BJ (cell line): Measurements from ENCODE around the gene PRR7. TPM values are rescaled to one million over a fixed set of nuclear protein-coding genes. Genes with fewer than 3 reads are reported as not detected.
A peak's percentile ranks its signal among the peaks of the same experiment; 100 is the strongest.

Source experiments
- CTCF ChIA-PET: fragments of 350-600 bp; formaldehyde crosslinking; extraction: SDS; loops from one replicate; lab custom pipeline; 2021; ENCODE audit warnings: antibody characterized with exemption, inconsistent platforms; lab: Yijun Ruan, JAX
- POLR2A ChIA-PET: fragments of 300-600 bp; sonication (Branson Sonifier 250); formaldehyde crosslinking; extraction: SDS; loops from one replicate; lab custom pipeline; 2021; ENCODE audit warnings: antibody characterized with exemption; lab: Charles Lee
- DNase-seq: peaks from one replicate; pipeline ENCODE4 v3.0.0-alpha.2; 2011; ENCODE audit warnings: low read depth
- H3K27me3 ChIP-seq: 2 replicates; pipeline ENCODE4 v1.6.0; 2011; ENCODE audit warnings: low read length; ENCODE audit not compliant: control insufficient read depth, insufficient read depth
- H3K36me3 ChIP-seq: 2 replicates; pipeline ENCODE4 v1.5.1; 2011; ENCODE audit warnings: low read length; ENCODE audit not compliant: control insufficient read depth, insufficient read depth
- H3K4me3 ChIP-seq: 2 replicates; pipeline ENCODE4 v1.5.1; 2011; ENCODE audit warnings: low read depth, mild to moderate bottlenecking, control low read depth, low read length
- CTCF ChIP-seq: IDR thresholded peaks from 2 replicates; pipeline ENCODE4 v1.5.1; 2011; ENCODE audit warnings: low read depth, mild to moderate bottlenecking, control low read depth, inconsistent platforms, low read length, moderate library complexity; ENCODE audit not compliant: insufficient read depth
- polyA plus RNA-seq: library from polyadenylated mRNA; depleted of rRNA; stranded (reverse); fragments of >200 nt; gene quantifications from 2 replicates; pipeline ENCODE4 v1.2.3, GENCODE V29; 2011

The PRR7 gene
- polyA plus RNA-seq, 1 experiment, result 1.6 TPM

DNA sequence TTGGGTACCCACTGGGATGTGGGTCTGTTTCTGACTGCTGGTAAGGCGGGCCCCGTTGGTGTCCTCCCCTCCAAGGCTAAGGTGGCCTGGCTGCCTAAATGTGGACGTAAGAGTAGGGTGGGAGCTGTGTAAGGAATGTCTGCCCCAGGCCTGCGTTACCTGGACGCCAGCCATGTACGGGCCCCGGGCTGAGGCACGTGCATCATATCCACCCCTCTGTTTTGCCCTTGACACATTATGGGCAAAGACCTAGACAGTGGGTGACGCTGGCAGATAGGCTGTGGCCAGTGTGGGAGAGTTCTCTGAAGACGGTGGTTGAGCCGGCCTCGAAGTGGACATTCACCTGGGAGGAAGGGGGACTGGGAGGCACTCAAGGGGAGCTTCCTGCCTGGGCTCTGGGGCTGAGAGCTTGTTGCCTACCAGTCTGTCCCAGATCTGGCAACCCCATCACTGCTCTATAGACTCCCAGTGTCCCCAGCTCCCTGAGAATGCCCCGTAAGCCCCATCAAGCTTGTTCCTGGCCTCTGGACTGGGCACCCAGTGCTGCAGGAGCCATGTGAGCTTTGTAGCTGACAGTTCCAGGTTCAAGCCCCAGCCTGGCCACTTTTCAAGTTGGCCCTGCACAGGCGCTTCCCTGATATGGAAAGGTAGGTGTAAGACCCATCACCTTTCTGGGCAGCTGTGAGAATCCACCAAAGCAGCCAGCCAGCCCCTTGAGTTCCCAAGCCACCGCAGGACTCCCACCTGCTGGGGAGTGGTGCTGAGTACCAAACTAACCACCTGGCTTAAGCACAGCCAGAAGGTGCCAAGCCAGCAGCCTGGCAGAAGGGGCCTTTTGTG lies 3.2 kb upstream of the PRR7 start:
- H3K4me3 ChIP-seq, result no peak overlapping the region
- H3K27me3 ChIP-seq, result no peaks in the 10 kb centered on the region
- TF ChIP-seq CTCF, result no peak
- CTCF ChIA-PET, result interaction anchor here (1.2 to 18.6 kb wide), 4 partner anchors 9 to 53 kb away, joined by 4 to 352 read pairs (median 114); partner anchors contain the start of genes F12 and PFN3
- DNase-seq, result no peak
- POLR2A ChIA-PET, result no interaction called here
- H3K36me3 ChIP-seq, result peaks cover 6% of the 10 kb centered on the region; the same call in 1 of the 2 replicates

DNA sequence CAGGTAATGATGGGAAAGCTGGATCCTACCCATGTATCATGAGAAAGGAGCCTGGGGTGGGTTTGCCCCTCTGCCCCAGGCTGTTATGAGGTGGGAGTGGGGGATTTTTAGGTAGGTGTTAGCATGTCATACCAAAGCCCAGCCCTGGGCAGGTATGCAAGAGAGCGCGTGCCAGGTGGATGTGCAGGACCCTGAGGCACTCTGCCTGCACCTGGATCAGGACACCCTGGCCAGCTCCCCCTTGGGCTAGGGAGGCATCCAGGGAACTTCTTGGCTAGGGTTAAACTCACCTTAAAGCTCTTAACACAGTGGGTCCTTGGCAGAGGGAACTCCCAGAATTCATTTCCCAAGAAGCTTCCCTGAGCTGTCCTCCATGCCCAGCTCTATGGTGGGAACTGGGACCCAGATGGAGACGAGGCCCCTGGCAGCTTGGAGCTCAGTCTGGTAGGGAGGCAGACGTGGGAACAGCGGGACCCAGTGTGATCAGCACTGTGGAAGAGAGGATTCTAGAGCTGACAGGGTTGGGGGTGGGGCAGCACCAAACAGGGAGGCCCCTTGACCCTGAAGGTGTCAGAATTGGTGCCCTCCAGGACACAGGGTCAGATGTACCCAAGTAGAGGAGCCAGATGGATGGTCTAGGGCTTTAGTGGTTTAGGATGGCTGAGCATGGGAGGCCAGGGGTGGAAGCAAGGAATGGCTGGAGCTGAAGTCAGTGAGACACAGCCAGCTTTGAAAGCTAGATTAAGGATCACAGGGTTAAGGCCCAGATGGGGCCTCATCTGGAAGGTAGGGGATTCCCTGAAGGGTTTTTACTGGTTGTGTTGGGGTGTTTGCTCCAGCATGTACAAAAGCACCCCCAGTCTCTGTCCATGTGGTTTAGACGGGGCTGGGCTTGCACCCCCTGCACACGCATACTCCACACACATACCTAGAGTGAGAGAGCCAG lies 2.2 kb upstream of the PRR7 start:
- no peak for DNase-seq
- peaks cover 6% of the 10 kb centered on the region; the same call in 1 of the 2 replicates for H3K36me3 ChIP-seq
- no peak for TF ChIP-seq CTCF
- H3K27me3 ChIP-seq, result no peaks in the 10 kb centered on the region
- no peak overlapping the region for H3K4me3 ChIP-seq
- ChIA-PET CTCF (interaction anchor here (1.5 to 18.6 kb wide), 4 partner anchors 10 to 126 kb away, joined by 6 to 352 read pairs (median 114); partner anchors contain the start of genes F12 and PFN3), POLR2A (no interaction called here)

DNA sequence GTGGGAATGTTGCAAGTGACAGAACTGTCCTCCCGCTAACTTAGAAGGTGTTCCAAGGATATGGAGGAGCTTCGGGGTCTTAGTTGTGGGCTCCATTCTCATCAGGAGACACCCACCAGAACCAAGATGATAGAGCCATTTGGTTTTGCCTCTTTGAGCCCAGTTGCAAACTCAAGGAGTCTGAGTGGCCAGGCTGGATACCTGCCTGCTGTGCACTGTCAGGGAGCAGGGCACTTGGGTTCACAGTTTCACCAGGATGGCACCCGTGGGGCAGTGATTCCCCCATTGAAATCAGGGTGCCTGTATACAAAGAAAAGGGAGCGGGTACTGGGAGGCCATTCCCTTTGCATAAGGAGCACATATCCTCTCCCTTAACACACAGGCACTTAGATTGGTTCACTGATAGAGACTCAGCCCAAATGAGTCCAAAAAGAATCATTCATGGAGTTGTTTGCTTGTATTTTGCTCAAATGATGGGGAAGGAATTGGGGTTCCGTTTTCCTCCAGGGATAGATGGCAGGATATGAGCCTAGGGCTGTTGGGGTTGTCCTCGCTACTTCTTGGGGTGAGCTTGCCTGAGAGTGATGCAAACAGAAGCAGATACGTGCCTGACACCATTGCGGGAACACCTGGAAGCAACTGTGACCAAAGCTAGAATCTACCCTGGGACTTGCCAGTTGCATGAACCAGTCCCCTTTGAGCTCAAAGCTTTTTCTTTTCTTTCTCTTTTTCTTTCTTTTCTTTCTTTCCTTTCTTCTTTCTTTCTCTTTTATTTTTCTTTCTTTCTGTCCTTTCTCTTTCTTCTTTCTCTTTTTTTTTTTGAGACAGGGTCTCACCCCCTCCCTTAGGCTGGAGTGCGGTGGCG lies 1.3 kb upstream of the PRR7 start:
- peaks cover 5% of the 10 kb centered on the region; the same call in 1 of the 2 replicates for H3K36me3 ChIP-seq
- H3K27me3 ChIP-seq, result no peaks in the 10 kb centered on the region
- ChIA-PET POLR2A (no interaction called here), CTCF (interaction anchor here (0.7 to 18.6 kb wide), 7 partner anchors 9 to 127 kb away, joined by 4 to 352 read pairs (median 12); partner anchors contain the start of genes F12 and PFN3)
- TF ChIP-seq CTCF, result no peak
- H3K4me3 ChIP-seq, result no peak overlapping the region
- no peak for DNase-seq

DNA sequence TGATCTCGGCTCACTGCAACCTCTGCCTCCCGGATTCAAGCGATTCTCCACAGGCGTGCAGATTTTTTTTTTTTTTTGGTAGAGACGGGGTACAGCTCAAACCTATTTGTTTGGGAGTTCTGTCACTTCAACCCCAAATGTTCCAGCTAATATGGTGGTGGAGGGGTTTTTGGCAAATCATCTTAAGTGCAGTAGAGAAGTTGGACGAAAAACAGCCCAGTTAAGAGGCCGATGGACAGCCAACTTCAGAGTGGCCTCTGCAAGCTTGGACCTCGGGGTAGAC lies 756 bp upstream of the PRR7 start:
- ChIA-PET CTCF (interaction anchor here (0.7 to 18.6 kb wide), 6 partner anchors 9 to 128 kb away, joined by 4 to 352 read pairs (median 10); partner anchors contain the start of genes F12 and PFN3), POLR2A (no interaction called here)
- Histone ChIP-seq H3K27me3 (no peaks in the 10 kb centered on the region), H3K4me3 (peak overlapping the region; percentile 72), H3K36me3 (peaks cover 5% of the 10 kb centered on the region; the same call in 1 of the 2 replicates)
- no peak for DNase-seq
- TF ChIP-seq CTCF, result no peak
